ENCODE results near the gene KRT6B. TPM values are rescaled to one million over a fixed set of nuclear protein-coding genes. Genes with fewer than 3 reads are reported as not detected.

KRT6B gene
- total RNA-seq, 1 donor from 2014 or later, result not detected

DNA sequence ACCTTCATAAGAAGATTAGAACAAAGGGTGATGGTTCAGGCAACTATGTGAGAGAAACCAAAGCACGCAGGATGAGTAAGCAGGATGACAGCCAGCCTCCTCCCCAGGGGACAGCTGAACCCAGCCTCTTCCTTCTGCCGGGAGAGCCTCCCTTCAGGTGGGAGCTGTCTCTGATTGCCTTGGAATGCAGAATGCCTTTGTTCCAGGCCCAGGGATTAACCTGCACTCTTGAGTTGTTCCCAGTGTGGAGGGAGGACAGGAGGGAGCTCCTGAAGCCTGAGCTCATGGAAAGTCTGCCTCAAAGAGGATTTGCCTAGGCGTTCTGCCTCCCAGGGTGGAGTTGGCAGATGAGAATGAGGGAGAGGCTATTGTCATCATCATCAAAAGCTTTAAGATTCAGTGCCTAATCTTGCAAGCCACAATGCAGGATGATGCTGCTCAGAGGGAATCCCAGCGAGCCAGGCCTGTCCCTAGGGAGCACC, 44.7 kb upstream of the KRT6B start:
- Mint-ChIP-seq H3K4me1 (ENCODE audit: low read depth) (peaks cover 3% of the 10 kb centered on the region), H3K4me3 (ENCODE audit: low read depth) (no peak overlapping the region), H3K27ac (no peak overlapping the region), H3K27me3 (peaks cover 24% of the 10 kb centered on the region), H3K9me3 (ENCODE audit: low read depth) (peaks cover 3% of the 10 kb centered on the region), H3K36me3 (ENCODE audit: insufficient read depth) (no peaks in the 10 kb centered on the region)
- no peak for TF ChIP-seq CTCF (IDR thresholded peaks at IDR 0.05; ENCODE audit: unreplicated experiment)
- no peak for DNase-seq (ENCODE audit: low spot score, unreplicated experiment)

DNA sequence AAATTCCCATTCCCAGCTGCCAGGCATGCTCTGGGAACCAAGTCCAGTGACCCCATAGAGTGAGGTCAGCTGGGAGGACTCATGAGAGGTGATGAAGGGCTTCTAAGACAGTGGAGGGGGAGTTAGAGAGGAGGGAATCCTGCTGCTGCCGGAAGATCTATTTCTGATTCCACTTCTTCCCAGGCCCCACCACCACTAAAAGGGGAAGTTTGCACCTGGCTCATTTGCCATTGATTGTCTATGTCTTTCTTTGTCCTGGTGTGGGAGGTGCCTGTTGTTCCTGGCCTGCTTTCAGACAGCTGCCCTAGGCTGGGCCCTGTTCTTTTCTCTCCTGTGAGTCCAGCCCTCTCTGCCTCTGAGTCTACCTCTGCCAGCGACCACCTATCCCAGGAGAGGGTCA, 44.1 kb upstream of the KRT6B start:
- Mint-ChIP-seq H3K27me3 (peaks cover 29% of the 10 kb centered on the region), H3K36me3 (ENCODE audit: insufficient read depth) (no peaks in the 10 kb centered on the region), H3K27ac (no peak overlapping the region), H3K4me3 (ENCODE audit: low read depth) (no peak overlapping the region), H3K4me1 (ENCODE audit: low read depth) (peaks cover 3% of the 10 kb centered on the region), H3K9me3 (ENCODE audit: low read depth) (peaks cover 3% of the 10 kb centered on the region)
- no peak for TF ChIP-seq CTCF (IDR thresholded peaks at IDR 0.05; ENCODE audit: unreplicated experiment)
- DNase-seq (ENCODE audit: low spot score, unreplicated experiment), result no peak

GRCh38 chr12:52495389-52495788, 43.4 kb upstream of the KRT6B start:
- H3K9me3 Mint-ChIP-seq (ENCODE audit: low read depth), result no peaks in the 10 kb centered on the region
- no peak overlapping the region for H3K27ac Mint-ChIP-seq
- no peak overlapping the region for H3K4me3 Mint-ChIP-seq (ENCODE audit: low read depth)
- peaks cover 3% of the 10 kb centered on the region for H3K4me1 Mint-ChIP-seq (ENCODE audit: low read depth)
- peaks cover 36% of the 10 kb centered on the region for H3K27me3 Mint-ChIP-seq
- H3K36me3 Mint-ChIP-seq (ENCODE audit: insufficient read depth), result no peaks in the 10 kb centered on the region
- no peak for DNase-seq (ENCODE audit: low spot score, unreplicated experiment)
- TF ChIP-seq CTCF (IDR thresholded peaks at IDR 0.05; ENCODE audit: unreplicated experiment), result no peak

- TF ChIP-seq CTCF (IDR thresholded peaks at IDR 0.05; ENCODE audit: unreplicated experiment), result no peak
- Mint-ChIP-seq H3K9me3 (ENCODE audit: low read depth) (no peaks in the 10 kb centered on the region), H3K36me3 (ENCODE audit: insufficient read depth) (no peaks in the 10 kb centered on the region), H3K27ac (no peak overlapping the region), H3K4me1 (ENCODE audit: low read depth) (peaks cover 3% of the 10 kb centered on the region), H3K27me3 (peaks cover 42% of the 10 kb centered on the region), H3K4me3 (ENCODE audit: low read depth) (no peak overlapping the region)
- no peak for DNase-seq (ENCODE audit: low spot score, unreplicated experiment)
Measured at GRCh38 chr12:52494518-52494917, 42.6 kb upstream of the KRT6B start.

GRCh38 chr12:52494100-52494499, 42.2 kb upstream of the KRT6B start:
- H3K27me3 Mint-ChIP-seq, result peaks cover 42% of the 10 kb centered on the region
- no peak for TF ChIP-seq CTCF (IDR thresholded peaks at IDR 0.05; ENCODE audit: unreplicated experiment)
- H3K36me3 Mint-ChIP-seq (ENCODE audit: insufficient read depth), result no peaks in the 10 kb centered on the region
- DNase-seq (ENCODE audit: low spot score, unreplicated experiment), result no peak
- no peak overlapping the region for H3K27ac Mint-ChIP-seq
- H3K9me3 Mint-ChIP-seq (ENCODE audit: low read depth), result no peaks in the 10 kb centered on the region
- H3K4me3 Mint-ChIP-seq (ENCODE audit: low read depth), result no peak overlapping the region
- peaks cover 3% of the 10 kb centered on the region for H3K4me1 Mint-ChIP-seq (ENCODE audit: low read depth)
